HG03139 (cell line): ENCODE data around the gene GRK7.

Experiments
- ATAC-seq: cut with Tn5 transposase; IDR thresholded peaks from one replicate; pipeline ENCODE4 v1.9.1; 2021; ENCODE audit not compliant: unreplicated experiment

The GRK7 gene

DNA sequence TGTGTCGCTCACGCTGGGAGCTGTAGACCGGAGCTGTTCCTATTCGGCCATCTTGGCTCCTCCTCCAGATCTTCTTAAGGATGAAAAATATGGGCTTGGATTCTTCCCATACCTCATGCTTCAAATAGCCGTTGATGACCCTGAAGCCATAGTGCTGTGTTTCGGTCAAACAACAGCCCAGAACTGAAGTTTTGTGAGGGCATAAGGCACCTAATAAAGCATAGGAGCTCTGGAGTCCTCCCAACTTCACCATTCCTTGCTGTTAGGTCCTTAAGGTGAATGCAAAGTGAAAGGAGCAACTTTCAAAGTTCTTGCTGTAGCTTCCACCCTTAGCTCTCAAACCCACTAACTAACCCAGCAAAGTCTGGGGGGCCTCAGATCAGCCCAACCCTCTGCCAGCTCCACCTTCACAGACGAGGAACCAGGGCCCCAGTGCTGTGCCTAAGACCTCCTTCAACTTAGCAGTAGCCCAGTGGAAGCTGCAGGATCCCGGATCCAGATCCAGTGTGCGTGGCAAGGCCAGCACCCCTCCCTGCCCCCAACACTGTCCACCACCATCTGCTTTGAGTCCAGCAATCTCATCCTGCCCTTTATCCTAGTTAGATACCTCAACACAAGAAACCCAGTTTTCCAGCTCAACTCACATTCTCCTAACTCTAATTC is at the start of gene GRK7:
Gene GRK7, plus strand, starts transcription at position 321 of the 663 bp plus-strand sequence. CDS start 14,877 bp downstream, outside the sequence.
- ATAC-seq: no peak

DNA sequence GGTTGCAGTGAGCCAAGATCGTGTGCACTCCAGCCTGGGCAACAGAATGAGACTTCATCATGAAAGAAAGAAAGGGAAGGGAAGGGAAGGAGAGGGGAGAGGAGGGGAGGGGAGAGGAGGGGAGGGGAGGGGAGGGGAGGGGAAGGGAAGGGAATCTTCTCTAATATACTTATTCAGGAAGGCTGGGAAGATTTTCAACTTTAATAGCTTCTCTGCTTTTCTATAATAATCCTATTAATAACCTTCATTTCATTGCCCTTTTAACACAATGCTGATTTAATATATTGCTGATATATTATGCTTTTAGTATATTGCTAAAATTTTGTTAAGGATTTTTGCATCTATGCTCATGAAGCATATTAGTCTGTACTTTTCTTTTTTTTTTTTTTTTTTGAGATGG is 48.5 kb upstream of the GRK7 start:
- ATAC-seq: no peak

DNA sequence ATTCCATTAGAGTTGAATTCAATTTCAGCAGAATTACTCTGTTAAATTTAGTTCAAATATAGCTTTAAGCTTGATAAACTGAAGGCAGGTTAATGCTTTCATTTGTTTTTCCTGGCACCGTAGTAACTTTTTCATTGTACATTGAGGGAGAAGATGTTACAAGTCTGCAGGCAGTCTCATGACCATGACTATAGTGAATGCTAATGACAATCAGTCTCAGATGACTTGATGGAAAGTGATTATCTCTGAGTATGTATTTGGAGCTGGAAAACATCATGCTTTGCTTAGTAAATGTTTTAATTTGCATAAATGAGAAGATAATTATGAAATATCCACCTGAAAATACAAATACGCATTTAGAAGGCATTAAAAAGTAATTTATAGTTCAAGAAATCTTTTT is 41.1 kb upstream of the GRK7 start:
- ATAC-seq: no peak

DNA sequence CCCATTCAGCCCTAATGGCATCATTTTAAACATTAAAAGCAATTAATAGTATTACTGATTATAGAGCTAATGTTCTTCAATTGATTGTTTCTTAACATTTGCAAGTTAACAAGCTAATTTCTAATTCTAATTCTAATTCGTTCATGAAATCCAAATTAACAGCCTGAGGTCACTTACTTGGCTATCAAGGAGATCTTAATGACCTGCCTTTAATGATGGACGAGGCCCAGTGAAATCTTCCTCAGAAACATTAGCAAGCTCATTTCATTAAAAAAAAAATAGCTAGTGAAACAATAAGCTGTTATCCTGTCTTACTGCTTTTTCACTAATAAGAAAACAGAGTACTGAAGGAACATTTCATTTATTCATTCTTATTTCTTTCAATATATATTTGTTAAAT is 40.6 kb upstream of the GRK7 start:
- no peak for ATAC-seq

DNA sequence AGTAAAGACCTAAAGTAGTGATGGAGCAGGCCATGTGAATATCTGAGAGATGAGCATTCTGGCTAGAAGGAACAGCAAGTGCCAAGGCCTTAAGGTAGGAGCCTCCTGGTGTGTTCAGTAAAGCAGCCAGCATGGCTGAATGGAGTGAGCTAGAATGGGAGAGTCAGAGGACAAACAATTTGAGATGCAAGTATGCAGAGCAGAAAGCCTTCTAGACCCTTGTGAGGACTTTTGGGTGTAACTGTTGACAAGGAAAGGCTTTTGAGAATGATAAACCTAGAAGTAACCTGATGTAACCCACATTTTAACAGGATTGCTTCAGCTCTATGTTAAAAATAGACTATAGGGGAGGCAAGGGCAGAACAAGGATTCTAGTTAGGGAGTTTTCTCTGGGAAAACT is 40.0 kb upstream of the GRK7 start:
- ATAC-seq: no peak

- ATAC-seq: no peak
Observed at GRCh38 chr3:141724186-141724585, 39.0 kb upstream of the GRK7 start.

- no peak for ATAC-seq
Observed at GRCh38 chr3:141725036-141725435, 38.2 kb upstream of the GRK7 start.

GRCh38 chr3:141726483-141726882 is 36.7 kb upstream of the GRK7 start:
- no peak for ATAC-seq

DNA sequence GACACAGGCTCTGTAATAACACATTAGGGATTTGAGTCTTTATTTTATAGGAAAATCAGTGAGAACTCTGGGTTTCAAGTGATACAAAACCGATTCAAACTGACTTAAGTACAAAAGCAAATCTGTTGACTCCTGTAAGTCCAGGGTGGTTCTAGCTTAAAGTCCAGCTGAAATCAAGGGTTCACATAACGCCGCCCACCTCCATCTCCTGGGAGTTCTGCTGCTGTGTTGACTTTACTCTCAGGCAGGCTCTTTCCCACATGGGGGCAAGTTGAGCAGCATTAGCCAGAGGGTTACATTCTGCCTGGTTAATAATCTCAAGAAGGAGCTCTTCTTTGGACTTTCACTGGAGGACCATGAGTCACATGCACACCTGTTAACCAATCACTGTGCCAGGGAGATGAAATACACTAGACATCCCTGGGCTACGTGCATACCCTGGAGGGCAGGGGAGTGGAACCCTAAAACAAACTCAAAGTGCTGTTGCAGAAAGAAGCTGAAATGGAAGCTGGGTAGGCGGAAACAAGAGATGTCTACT is 34.8 kb upstream of the GRK7 start:
- no peak for ATAC-seq

DNA sequence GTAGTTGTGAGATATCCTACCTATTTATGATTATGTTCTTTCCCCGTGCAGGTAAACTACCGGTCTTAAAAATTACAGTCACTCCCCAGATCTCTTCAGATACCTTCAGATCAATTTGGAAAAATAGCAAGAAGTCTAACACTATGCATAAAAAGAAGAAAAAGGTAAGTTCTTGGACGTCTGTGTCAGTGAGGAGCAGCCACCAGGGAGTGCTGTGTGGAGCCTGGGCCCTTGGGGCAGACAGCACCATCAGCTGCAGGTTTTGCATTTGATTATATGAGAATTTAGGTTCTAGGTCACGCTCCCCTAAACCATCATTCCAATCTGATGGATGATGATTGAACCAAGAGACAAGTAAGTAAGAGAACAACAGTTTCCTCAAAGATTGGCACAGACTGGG is 34.0 kb upstream of the GRK7 start:
- no peak for ATAC-seq

- ATAC-seq: no peak
Observed at GRCh38 chr3:141735176-141735575, 28.0 kb upstream of the GRK7 start.

- no peak for ATAC-seq
Observed at GRCh38 chr3:141735770-141736465, 27.3 kb upstream of the GRK7 start.

DNA sequence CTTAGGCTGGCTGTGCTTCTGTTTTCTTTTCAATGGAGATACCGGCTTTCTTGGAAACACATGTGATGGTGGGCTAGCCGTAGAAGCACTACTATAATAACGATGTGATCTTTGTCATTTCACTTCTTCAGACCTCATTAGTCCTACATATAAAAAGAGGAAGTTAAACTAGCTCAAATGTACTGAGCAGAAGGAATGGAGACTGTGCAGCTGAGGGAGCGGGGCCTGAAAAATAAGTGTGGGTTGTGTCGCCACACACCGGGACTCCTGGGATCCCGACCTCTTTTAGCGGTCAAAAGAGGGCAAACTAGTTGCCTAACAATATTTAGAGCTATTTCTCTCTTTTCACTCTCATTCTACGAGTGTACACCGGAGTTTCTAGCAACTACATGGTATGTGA is 26.1 kb upstream of the GRK7 start:
- no peak for ATAC-seq

DNA sequence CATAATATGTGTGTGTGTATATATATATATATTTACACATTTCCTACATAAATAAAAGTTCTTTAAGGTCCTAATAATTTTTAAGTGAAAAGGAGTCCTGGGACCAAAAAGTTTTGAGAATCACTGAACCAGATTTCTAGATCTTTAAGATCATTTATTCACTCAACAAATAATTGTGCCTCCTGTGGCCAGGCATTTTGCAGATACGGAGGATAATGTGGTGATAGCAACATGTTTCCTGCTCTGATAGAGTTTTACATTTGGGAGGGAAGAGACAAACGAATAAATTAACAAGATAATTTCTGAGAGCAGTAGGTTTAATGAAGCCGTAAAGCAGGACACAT is 25.6 kb upstream of the GRK7 start:
- no peak for ATAC-seq

- ATAC-seq: peak; percentile 96
Observed at GRCh38 chr3:141738022-141738890, 25.0 kb upstream of the GRK7 start, which contains the start of gene RNF7. Gene RNF7, plus strand, starts transcription at chr3:141738298. Its CDS starts 44 bp downstream, at chr3:141738342.

DNA sequence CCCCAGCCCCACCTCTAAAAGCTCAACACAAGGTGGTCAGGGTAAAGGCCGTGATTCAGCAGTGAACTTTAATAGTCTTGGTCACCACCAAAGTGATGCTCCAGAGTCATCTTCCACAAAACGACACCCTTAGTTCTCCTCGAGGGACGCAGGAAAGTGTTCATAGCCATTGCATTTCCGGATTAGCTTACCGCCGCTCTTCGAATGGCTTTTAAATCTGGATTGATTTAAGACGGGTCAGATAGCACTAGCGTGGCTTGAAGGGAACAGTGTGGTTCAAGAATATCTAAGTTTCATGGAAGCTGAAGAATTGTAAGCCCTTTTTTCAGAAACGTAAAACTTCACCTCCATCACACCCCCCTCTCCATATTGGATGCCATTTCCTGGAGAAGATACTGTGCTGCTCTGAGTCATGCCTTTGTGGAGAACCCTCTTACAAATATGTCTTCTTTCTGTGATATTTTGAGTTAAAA is 24.3 kb upstream of the GRK7 start:
- ATAC-seq: no peak

GRCh38 chr3:141739731-141740130 is 23.5 kb upstream of the GRK7 start:
- ATAC-seq: no peak

- ATAC-seq: no peak
Observed at GRCh38 chr3:141740349-141740748, 22.9 kb upstream of the GRK7 start.

DNA sequence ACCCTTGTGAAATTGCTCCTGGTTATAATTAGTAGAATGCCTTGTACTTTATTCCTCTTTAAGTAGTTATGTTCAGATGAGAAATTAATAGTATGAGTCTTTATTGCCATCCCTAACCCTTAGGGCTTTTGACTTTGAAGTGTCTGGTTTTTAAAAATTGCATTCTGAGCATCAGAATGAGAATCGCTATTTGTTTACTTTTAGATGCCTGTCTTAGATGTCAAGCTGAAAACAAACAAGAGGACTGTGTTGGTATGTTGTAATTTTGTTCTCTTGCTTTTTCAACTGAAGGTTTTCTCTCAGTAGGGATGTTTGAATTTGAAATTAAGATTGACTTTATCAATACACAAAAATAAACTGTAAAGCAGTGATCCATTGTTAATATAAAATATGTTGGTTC is 19.9 kb upstream of the GRK7 start:
- no peak for ATAC-seq

DNA sequence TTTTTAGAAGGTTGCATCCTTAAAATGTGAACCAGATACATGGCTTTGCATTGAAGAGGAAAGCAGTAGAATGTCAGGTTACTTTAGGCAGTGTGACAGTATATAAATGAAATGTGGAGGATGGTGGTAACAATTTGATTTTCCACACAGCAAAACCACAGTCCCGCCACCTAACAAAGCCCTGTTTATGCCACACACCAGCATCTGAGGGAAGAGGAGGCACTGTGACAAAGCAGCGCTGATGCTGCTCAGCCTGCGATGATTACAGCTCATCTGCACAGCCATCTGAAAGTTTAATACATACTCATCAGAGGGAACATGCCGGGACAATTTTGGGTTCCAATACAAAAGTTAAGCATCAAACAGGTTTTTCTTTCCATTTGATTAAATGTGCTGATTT is 16.2 kb upstream of the GRK7 start:
- ATAC-seq: no peak

DNA sequence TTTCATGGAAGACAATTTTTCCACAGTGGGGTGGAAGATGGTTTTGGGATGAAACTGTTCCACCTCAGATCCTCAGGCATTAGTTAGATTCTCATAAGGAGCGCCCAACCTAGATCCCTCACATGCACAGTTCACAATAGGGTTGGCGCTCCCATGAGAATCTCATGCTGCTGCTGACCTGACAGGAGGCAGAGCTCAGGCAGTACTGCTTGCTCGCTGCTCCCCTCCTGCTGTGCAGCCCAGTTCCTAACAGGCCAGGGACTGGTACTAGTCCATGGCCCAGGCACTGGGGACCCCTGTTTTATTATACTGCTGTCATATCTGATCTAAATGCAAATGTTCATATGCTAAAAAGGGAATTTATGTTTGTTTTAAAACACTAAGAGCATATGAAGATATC is 9.8 kb upstream of the GRK7 start:
- ATAC-seq: no peak
